ENCODE results near the gene RAD51B. TPM values are rescaled to one million over a fixed set of nuclear protein-coding genes. Genes with fewer than 3 reads are reported as not detected.

Gene RAD51B
- total RNA-seq, 5 donors from 2014 or later (not counting 1 experiment from before 2014, with no cell fraction given), result 25.4 to 47.9 (median 30.0) TPM

GRCh38 chr14:68065322-68065721, 245.7 kb downstream of the RAD51B start:
- POLR2A ChIA-PET, result no interaction called here
- Mint-ChIP-seq H3K4me3 (no peak overlapping the region), H3K27me3 (no peaks in the 10 kb centered on the region), H3K4me1 (peaks cover 0 to 5% (median 0%) of the 10 kb centered on the region in 3 donors), H3K9me3 (peaks cover 14 to 43% (median 24%) of the 10 kb centered on the region in 3 donors), H3K27ac (no peak overlapping the region), H3K36me3 (peaks cover 38% of the 10 kb centered on the region)
- CTCF ChIA-PET, result interaction anchor here in 1 of 2 donors (0.6 kb wide), 1 partner anchor 91 kb away, joined by 3 read pairs; no protein-coding TSS in a partner anchor
- no peak overlapping the region for H3K27ac ChIP-seq (ENCODE audit: low read length)
- no peak overlapping the region for H3K4me3 ChIP-seq (ENCODE audit: control insufficient read depth in 1 of 2, extremely low read depth in 1 of 2, low read length in 1 of 2)
- H3K27me3 ChIP-seq (replicated peaks in 1 of 2; ENCODE audit: control insufficient read depth in 2 of 2, extremely low read depth in 1 of 2, insufficient read depth in 2 of 2, low read length in 1 of 2), result no peaks in the 10 kb centered on the region
- no peaks in the 10 kb centered on the region for H3K36me3 ChIP-seq (ENCODE audit: control insufficient read depth in 2 of 2, extremely low read depth in 1 of 2, insufficient read depth in 1 of 2, low read length in 1 of 2)
- 100% methylated on average over 3 of the region's 3 CpGs for WGBS (ENCODE audit: insufficient coverage)
- H3K4me1 ChIP-seq (ENCODE audit: control insufficient read depth in 1 of 2, extremely low read depth in 1 of 2, insufficient read depth in 2 of 2, low read length in 2 of 2), result no peaks in the 10 kb centered on the region
- DNase-seq (no peak), ATAC-seq (replicated peaks in 1 of 4) (no peak)
- no peaks in the 10 kb centered on the region for H3K9me3 ChIP-seq

- WGBS (ENCODE audit: insufficient coverage), result 80% methylated on average over 2 of the region's 3 CpGs
- POLR2A ChIA-PET, result no interaction called here
Observed at GRCh38 chr14:68074765-68075381, 255.3 kb downstream of the RAD51B start.

GRCh38 chr14:68075382-68076029, 255.9 kb downstream of the RAD51B start:
- H3K4me1 Mint-ChIP-seq, result peaks cover 0 to 6% (median 6%) of the 10 kb centered on the region in 3 donors
- Histone ChIP-seq H3K27ac (ENCODE audit: low read length) (no peak overlapping the region), H3K4me3 (ENCODE audit: control insufficient read depth in 1 of 2, extremely low read depth in 1 of 2, low read length in 1 of 2) (no peak overlapping the region), H3K27me3 (replicated peaks in 1 of 2; ENCODE audit: control insufficient read depth in 2 of 2, extremely low read depth in 1 of 2, insufficient read depth in 2 of 2, low read length in 1 of 2) (no peaks in the 10 kb centered on the region), H3K4me1 (ENCODE audit: control insufficient read depth in 1 of 2, extremely low read depth in 1 of 2, insufficient read depth in 2 of 2, low read length in 2 of 2) (no peaks in the 10 kb centered on the region), H3K36me3 (ENCODE audit: control insufficient read depth in 2 of 2, extremely low read depth in 1 of 2, insufficient read depth in 1 of 2, low read length in 1 of 2) (no peaks in the 10 kb centered on the region), H3K9me3 (no peaks in the 10 kb centered on the region)
- ChIA-PET CTCF (interaction anchor here in 1 of 2 donors (1.5 kb wide), 1 partner anchor 13 kb away, joined by 4 read pairs; no protein-coding TSS in a partner anchor), POLR2A (interaction anchor here in 1 of 2 donors (0.6 kb wide), 1 partner anchor 40 kb away, joined by 4 read pairs; no protein-coding TSS in a partner anchor)
- H3K27ac Mint-ChIP-seq, result no peak overlapping the region
- H3K4me3 Mint-ChIP-seq, result no peak overlapping the region
- 96% methylated on average over 3 of the region's 5 CpGs for WGBS (ENCODE audit: insufficient coverage)
- H3K9me3 Mint-ChIP-seq, result peaks cover 24 to 30% (median 29%) of the 10 kb centered on the region in 3 donors
- ATAC-seq (replicated peaks in 1 of 4) (no peak), DNase-seq (no peak)
- no peaks in the 10 kb centered on the region for H3K27me3 Mint-ChIP-seq
- peaks cover 26% of the 10 kb centered on the region for H3K36me3 Mint-ChIP-seq

More at GRCh38 chr14:68074765-68075381, 255.3 kb downstream of the RAD51B start:
- no peak overlapping the region for H3K4me3 ChIP-seq (ENCODE audit: control insufficient read depth in 1 of 2, extremely low read depth in 1 of 2, low read length in 1 of 2)
- peaks cover 31 to 36% (median 35%) of the 10 kb centered on the region in 3 donors for H3K9me3 Mint-ChIP-seq
- H3K27ac ChIP-seq (ENCODE audit: low read length), result no peak overlapping the region
- DNase-seq, result no peak
- H3K36me3 ChIP-seq (ENCODE audit: control insufficient read depth in 2 of 2, extremely low read depth in 1 of 2, insufficient read depth in 1 of 2, low read length in 1 of 2), result no peaks in the 10 kb centered on the region
- peaks cover 32% of the 10 kb centered on the region for H3K36me3 Mint-ChIP-seq
- H3K4me1 ChIP-seq (ENCODE audit: control insufficient read depth in 1 of 2, extremely low read depth in 1 of 2, insufficient read depth in 2 of 2, low read length in 2 of 2), result no peaks in the 10 kb centered on the region
- no peak overlapping the region for H3K27ac Mint-ChIP-seq
- H3K4me1 Mint-ChIP-seq, result peaks cover 0 to 6% (median 6%) of the 10 kb centered on the region in 3 donors
- no peak overlapping the region for H3K4me3 Mint-ChIP-seq
- no peaks in the 10 kb centered on the region for H3K9me3 ChIP-seq
- H3K27me3 Mint-ChIP-seq, result no peaks in the 10 kb centered on the region
- ATAC-seq (replicated peaks in 1 of 4), result no peak
- CTCF ChIA-PET, result no interaction called here
- no peaks in the 10 kb centered on the region for H3K27me3 ChIP-seq (replicated peaks in 1 of 2; ENCODE audit: control insufficient read depth in 2 of 2, extremely low read depth in 1 of 2, insufficient read depth in 2 of 2, low read length in 1 of 2)

GRCh38 chr14:68076451-68076850, 256.9 kb downstream of the RAD51B start:
- Mint-ChIP-seq H3K4me3 (no peak overlapping the region), H3K9me3 (peaks cover 20 to 23% (median 21%) of the 10 kb centered on the region in 3 donors), H3K27ac (no peak overlapping the region), H3K27me3 (no peaks in the 10 kb centered on the region), H3K36me3 (peaks cover 22% of the 10 kb centered on the region), H3K4me1 (peaks cover 3 to 4% (median 4%) of the 10 kb centered on the region in 3 donors)
- DNase-seq, result no peak
- Histone ChIP-seq H3K4me3 (ENCODE audit: control insufficient read depth in 1 of 2, extremely low read depth in 1 of 2, low read length in 1 of 2) (no peak overlapping the region), H3K27me3 (replicated peaks in 1 of 2; ENCODE audit: control insufficient read depth in 2 of 2, extremely low read depth in 1 of 2, insufficient read depth in 2 of 2, low read length in 1 of 2) (no peaks in the 10 kb centered on the region), H3K4me1 (ENCODE audit: control insufficient read depth in 1 of 2, extremely low read depth in 1 of 2, insufficient read depth in 2 of 2, low read length in 2 of 2) (no peaks in the 10 kb centered on the region), H3K36me3 (ENCODE audit: control insufficient read depth in 2 of 2, extremely low read depth in 1 of 2, insufficient read depth in 1 of 2, low read length in 1 of 2) (no peaks in the 10 kb centered on the region), H3K9me3 (no peaks in the 10 kb centered on the region), H3K27ac (ENCODE audit: low read length) (no peak overlapping the region)
- ChIA-PET POLR2A (no interaction called here), CTCF (interaction anchor here in 1 of 2 donors (1.5 kb wide), 1 partner anchor 12 kb away, joined by 4 read pairs; no protein-coding TSS in a partner anchor)
- no CpG with 5 or more reads among the region's 1 CpG for WGBS (ENCODE audit: insufficient coverage)
- no peak for ATAC-seq (replicated peaks in 1 of 4)

- H3K36me3 Mint-ChIP-seq, result peaks cover under 1% of the 10 kb centered on the region
- CTCF ChIA-PET, result no interaction called here
- peaks cover 3 to 10% (median 4%) of the 10 kb centered on the region in 3 donors for H3K4me1 Mint-ChIP-seq
- Histone ChIP-seq H3K9me3 (no peaks in the 10 kb centered on the region), H3K27me3 (replicated peaks in 1 of 2; ENCODE audit: control insufficient read depth in 2 of 2, extremely low read depth in 1 of 2, insufficient read depth in 2 of 2, low read length in 1 of 2) (no peaks in the 10 kb centered on the region), H3K27ac (ENCODE audit: low read length) (no peak overlapping the region), H3K4me3 (ENCODE audit: control insufficient read depth in 1 of 2, extremely low read depth in 1 of 2, low read length in 1 of 2) (no peak overlapping the region), H3K36me3 (ENCODE audit: control insufficient read depth in 2 of 2, extremely low read depth in 1 of 2, insufficient read depth in 1 of 2, low read length in 1 of 2) (no peaks in the 10 kb centered on the region), H3K4me1 (ENCODE audit: control insufficient read depth in 1 of 2, extremely low read depth in 1 of 2, insufficient read depth in 2 of 2, low read length in 2 of 2) (peaks cover 0 to 2% of the 10 kb centered on the region in 2 experiments)
- POLR2A ChIA-PET, result no interaction called here
- no peak for ATAC-seq (replicated peaks in 1 of 4)
- no peak overlapping the region for H3K27ac Mint-ChIP-seq
- no peak for DNase-seq
- no peak overlapping the region for H3K4me3 Mint-ChIP-seq
- H3K27me3 Mint-ChIP-seq, result no peaks in the 10 kb centered on the region
- H3K9me3 Mint-ChIP-seq, result no peaks in the 10 kb centered on the region
Observed at GRCh38 chr14:68079941-68080697, 260.5 kb downstream of the RAD51B start.

GRCh38 chr14:68081489-68081888, 261.9 kb downstream of the RAD51B start:
- Histone ChIP-seq H3K27ac (ENCODE audit: low read length) (no peak overlapping the region), H3K4me1 (ENCODE audit: control insufficient read depth in 1 of 2, extremely low read depth in 1 of 2, insufficient read depth in 2 of 2, low read length in 2 of 2) (peaks cover 0 to 2% of the 10 kb centered on the region in 2 experiments), H3K27me3 (replicated peaks in 1 of 2; ENCODE audit: control insufficient read depth in 2 of 2, extremely low read depth in 1 of 2, insufficient read depth in 2 of 2, low read length in 1 of 2) (no peaks in the 10 kb centered on the region), H3K36me3 (ENCODE audit: control insufficient read depth in 2 of 2, extremely low read depth in 1 of 2, insufficient read depth in 1 of 2, low read length in 1 of 2) (no peaks in the 10 kb centered on the region), H3K9me3 (no peaks in the 10 kb centered on the region), H3K4me3 (ENCODE audit: control insufficient read depth in 1 of 2, extremely low read depth in 1 of 2, low read length in 1 of 2) (no peak overlapping the region)
- WGBS (ENCODE audit: insufficient coverage), result 19% methylated on average over 3 of the region's 5 CpGs
- H3K27me3 Mint-ChIP-seq, result no peaks in the 10 kb centered on the region
- ATAC-seq (replicated peaks in 1 of 4) (no peak), DNase-seq (no peak)
- no peak overlapping the region for H3K4me3 Mint-ChIP-seq
- POLR2A ChIA-PET, result no interaction called here
- H3K4me1 Mint-ChIP-seq, result peaks cover 3 to 23% (median 4%) of the 10 kb centered on the region in 3 donors
- no peaks in the 10 kb centered on the region for H3K9me3 Mint-ChIP-seq
- no peak overlapping the region for H3K27ac Mint-ChIP-seq
- CTCF ChIA-PET, result no interaction called here
- peaks cover 3% of the 10 kb centered on the region for H3K36me3 Mint-ChIP-seq
